ENCODE results near the gene SOX13. TPM values are rescaled to one million over a fixed set of nuclear protein-coding genes. Genes with fewer than 3 reads are reported as not detected.
"Not testable (repeated sequence)": the region's sequence is repeated elsewhere in the genome, so short reads cannot be mapped to it uniquely, and the experiment has no call there.

SOX13 gene
- total RNA-seq, 4 donors from 2014 or later: 13.3 to 25.6 (median 21.7) TPM

DNA sequence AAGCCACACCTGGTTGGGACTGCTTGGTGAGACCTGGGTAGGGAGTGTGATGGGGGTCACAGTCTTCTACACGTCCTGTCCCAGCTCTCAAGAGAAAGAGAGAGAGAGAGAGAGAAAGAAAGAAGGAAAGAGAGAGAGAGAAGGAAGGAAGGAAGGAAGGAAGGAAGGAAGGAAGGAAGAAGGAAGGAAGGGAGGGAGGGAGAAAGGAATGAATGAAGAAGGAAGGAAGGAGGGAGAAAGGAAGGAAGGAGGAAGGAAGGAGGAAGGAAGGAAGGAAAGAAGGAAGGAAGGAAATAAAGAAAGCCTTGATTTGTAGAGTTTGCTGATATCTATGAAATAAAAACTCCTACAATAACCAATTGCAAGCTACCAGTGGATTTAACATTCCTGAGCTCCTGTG, 28.5 kb upstream of the SOX13 start:
- Histone ChIP-seq H3K27me3 (no peaks in the 10 kb centered on the region), H3K4me3 (no peak overlapping the region), H3K36me3 (no peaks in the 10 kb centered on the region), H3K27ac (replicated peaks in 1 of 4) (no peak overlapping the region), H3K4me1 (peaks cover 13 to 43% (median 23%) of the 10 kb centered on the region in 4 donors), H3K9me3 (no peaks in the 10 kb centered on the region)
- 63% methylated on average over 1 of the region's 1 CpG for WGBS
- intact Hi-C loops (cut with DNase I): no loop called here
- no peak for DNase-seq (ENCODE audit: extremely low spot score)
- TF ChIP-seq POLR2AphosphoS5 (IDR thresholded peaks at IDR 0.05) (no peak), POLR2A (IDR thresholded peaks at IDR 0.05; ENCODE audit: low read depth) (no peak), CTCF (IDR thresholded peaks at IDR 0.05) (no peak), EP300 (IDR thresholded peaks at IDR 0.05) (no peak)

DNA sequence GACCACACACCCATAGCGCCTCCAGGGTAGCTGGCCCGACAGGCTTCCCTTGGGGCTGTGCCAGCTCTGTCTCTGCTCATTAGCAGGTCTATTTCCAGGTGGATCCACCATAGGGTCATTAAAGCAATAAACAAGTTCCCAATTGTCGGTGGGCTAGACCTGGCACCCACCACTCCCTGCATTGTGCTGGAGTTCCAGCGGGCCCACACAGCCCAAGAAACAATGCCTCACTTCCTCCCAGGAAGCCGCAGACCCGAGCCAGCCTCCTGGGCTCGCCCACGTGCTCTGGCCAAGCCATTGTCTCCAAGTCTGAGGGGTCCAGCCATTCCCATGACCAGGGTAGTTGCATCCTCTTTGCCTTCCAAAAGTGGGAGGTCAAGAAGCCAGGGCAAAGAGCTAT, 27.5 kb upstream of the SOX13 start:
- TF ChIP-seq EP300 (IDR thresholded peaks at IDR 0.05) (no peak), POLR2AphosphoS5 (IDR thresholded peaks at IDR 0.05) (no peak), CTCF (IDR thresholded peaks at IDR 0.05) (no peak), POLR2A (IDR thresholded peaks at IDR 0.05; ENCODE audit: low read depth) (no peak)
- WGBS: 69% methylated on average over 5 of the region's 8 CpGs
- Histone ChIP-seq H3K4me3 (no peak overlapping the region), H3K36me3 (no peaks in the 10 kb centered on the region), H3K27me3 (no peaks in the 10 kb centered on the region), H3K9me3 (no peaks in the 10 kb centered on the region), H3K27ac (replicated peaks in 1 of 4) (no peak overlapping the region), H3K4me1 (peaks cover 13 to 43% (median 23%) of the 10 kb centered on the region in 4 donors)
- intact Hi-C loops (cut with DNase I): no loop called here
- no peak for DNase-seq (ENCODE audit: extremely low spot score)

GRCh38 chr1:204046346-204046745, 26.6 kb upstream of the SOX13 start:
- no peak overlapping the region for H3K4me3 ChIP-seq
- no peak for TF ChIP-seq EP300 (IDR thresholded peaks at IDR 0.05)
- no peak for TF ChIP-seq POLR2AphosphoS5 (IDR thresholded peaks at IDR 0.05)
- no peak for TF ChIP-seq POLR2A (IDR thresholded peaks at IDR 0.05; ENCODE audit: low read depth)
- no peak for TF ChIP-seq CTCF (IDR thresholded peaks at IDR 0.05)
- no peaks in the 10 kb centered on the region for H3K9me3 ChIP-seq
- WGBS: 86% methylated on average over 5 of the region's 5 CpGs
- H3K4me1 ChIP-seq: peaks cover 9 to 36% (median 15%) of the 10 kb centered on the region in 4 donors
- DNase-seq (ENCODE audit: extremely low spot score): no peak
- no peaks in the 10 kb centered on the region for H3K27me3 ChIP-seq
- H3K36me3 ChIP-seq: no peaks in the 10 kb centered on the region
- intact Hi-C loops (cut with DNase I): no loop called here
- H3K27ac ChIP-seq (replicated peaks in 1 of 4): no peak overlapping the region

GRCh38 chr1:204048796-204049195, 24.1 kb upstream of the SOX13 start:
- WGBS: 89% methylated on average over 3 of the region's 3 CpGs
- H3K36me3 ChIP-seq; intact Hi-C loops (cut with DNase I); H3K27me3 ChIP-seq; H3K4me3 ChIP-seq; DNase-seq (ENCODE audit: extremely low spot score); H3K9me3 ChIP-seq; H3K27ac ChIP-seq (replicated peaks in 1 of 4): not testable (repeated sequence)
- peaks cover 0 to 11% (median 1%) of the 10 kb centered on the region in 4 donors for H3K4me1 ChIP-seq

- 83% methylated on average over 5 of the region's 5 CpGs for WGBS
- Histone ChIP-seq H3K27ac (replicated peaks in 1 of 4) (no peak overlapping the region), H3K4me1 (no peaks in the 10 kb centered on the region), H3K27me3 (no peaks in the 10 kb centered on the region), H3K4me3 (no peak overlapping the region), H3K9me3 (no peaks in the 10 kb centered on the region), H3K36me3 (no peaks in the 10 kb centered on the region)
- intact Hi-C loops (cut with DNase I): no loop called here
- no peak for TF ChIP-seq EP300 (IDR thresholded peaks at IDR 0.05)
- no peak for TF ChIP-seq POLR2A (IDR thresholded peaks at IDR 0.05; ENCODE audit: low read depth)
- TF ChIP-seq POLR2AphosphoS5 (IDR thresholded peaks at IDR 0.05): no peak
- TF ChIP-seq CTCF (IDR thresholded peaks at IDR 0.05): no peak
- DNase-seq (ENCODE audit: extremely low spot score): no peak
Measured at GRCh38 chr1:204051258-204051657, 21.7 kb upstream of the SOX13 start.

Data from esophagus muscularis mucosa (tissue), 4 donors.